Measurements from ENCODE around the gene LIF. TPM values are rescaled to one million over a fixed set of nuclear protein-coding genes. Genes with fewer than 3 reads are reported as not detected.
A peak's percentile ranks its signal among the peaks of the same experiment; 100 is the strongest.
"Not testable (repeated sequence)": the region's sequence is repeated elsewhere in the genome, so short reads cannot be mapped to it uniquely, and the experiment has no call there.

LIF gene
- polyA plus RNA-seq, 1 donor = 0.90 TPM

- DNase-seq = no peak
These were observed 22.2 kb downstream of the LIF start for GRCh38 chr22:30224161-30224857.

GRCh38 chr22:30223303-30223702 lies 23.3 kb downstream of the LIF start:
- no peak for DNase-seq

GRCh38 chr22:30222321-30222720 lies 24.2 kb downstream of the LIF start:
- no peak for DNase-seq

DNA sequence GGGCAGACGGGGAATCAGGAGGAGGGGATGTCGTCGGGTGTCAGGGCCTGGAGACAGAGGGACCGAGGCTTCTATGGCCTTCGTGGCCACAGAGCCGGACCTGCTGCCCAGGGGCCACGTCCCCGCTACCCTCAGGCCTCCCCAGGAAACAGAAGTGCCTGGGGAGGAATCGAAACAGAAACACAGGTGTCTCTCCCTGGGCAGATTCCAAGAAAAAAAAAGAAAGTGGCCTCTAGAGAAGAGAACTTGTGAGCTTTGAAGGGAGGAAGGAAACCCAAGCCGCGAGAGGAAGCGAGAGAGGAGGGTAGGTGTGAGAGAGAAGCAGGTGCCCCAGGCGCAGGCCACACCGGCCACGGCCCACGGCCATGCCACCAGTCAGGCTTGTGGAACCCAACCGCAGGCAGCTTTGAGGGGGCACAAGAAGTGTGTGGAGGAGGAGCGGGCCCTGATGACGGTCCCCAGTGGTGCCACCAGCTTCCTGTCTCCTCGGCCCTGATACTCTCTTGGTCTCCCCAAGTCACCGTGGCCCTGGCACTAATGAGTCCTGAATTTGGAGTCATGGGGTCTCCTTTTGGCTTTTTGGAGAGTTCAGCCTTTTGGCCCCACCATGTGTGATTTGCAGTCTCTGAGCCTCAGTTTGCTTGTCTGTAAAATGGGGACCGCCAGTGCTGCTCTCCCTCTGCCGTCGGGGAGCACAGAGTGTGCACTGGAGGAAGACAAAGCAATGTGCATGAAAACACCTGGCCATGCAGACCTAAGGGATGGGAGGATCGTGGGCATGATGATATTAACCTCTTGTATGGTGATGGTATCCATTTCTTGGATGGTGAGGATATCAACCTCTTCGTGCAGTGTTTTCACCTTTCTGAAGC lies 25.2 kb downstream of the LIF start:
- DNase-seq = no peak

DNA sequence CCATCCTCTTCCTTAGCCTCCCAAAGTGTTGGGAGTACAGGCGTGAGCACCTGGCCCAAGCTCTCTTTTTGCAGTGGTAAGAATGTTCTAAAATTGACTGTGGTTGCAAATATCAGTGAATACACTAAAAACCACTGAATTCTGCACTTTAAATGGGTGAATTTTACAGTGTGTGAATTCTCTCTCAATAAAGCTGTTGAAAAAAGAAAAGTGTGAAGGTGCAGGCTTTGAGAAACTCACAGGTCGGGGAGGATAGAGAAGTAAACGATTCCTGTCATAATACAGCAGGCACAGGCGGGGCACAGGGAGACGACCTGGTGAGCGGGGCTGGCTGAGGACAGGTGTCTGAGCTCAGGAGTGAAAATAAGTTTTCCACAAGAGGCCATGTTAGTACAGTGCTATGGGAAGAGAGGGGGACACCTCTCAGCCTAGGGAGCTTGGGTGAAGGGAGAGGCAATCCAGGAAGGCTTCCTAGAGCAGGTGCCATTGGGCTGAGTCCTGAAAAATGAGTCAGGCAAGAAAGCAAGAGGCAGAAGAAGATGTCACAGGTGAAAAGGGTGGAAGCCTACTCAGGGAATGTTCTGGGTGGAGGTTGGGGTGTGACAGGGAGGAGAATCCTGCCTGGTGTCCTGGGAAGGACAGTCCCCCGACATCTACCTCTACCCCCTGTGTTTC lies 26.1 kb downstream of the LIF start:
- DNase-seq = no peak

DNA sequence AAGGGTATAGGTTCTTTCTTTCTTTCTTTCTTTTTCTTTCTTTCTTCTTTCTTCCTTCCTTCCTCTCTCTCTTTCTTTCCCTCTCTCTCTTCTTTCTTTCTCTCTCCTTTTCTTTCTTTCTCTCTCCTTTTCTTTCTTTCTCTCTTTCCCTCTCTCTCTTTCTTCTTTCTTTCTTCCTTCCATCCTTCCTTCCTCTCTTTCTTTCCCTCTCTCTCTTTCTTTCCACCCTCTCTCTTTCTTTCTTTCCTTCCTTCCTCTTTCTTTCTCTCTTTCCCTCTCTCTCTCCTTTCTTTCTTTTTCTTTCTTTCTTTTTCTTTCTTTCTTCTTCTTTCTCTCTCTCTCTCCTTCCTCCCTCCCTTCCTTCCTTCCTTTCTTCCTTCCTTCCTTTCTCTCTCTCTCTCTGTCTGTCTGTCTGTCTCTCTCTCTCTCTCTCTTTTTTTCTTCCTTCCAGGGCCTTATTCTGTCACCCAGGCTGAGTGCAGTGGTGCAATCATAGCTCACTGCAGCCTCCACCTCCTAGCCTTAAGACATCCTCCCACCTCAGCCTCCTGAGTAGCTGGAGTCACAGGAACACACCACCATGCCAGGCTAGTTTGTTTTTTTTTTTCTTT lies 26.8 kb downstream of the LIF start:
- no peak for DNase-seq

DNA sequence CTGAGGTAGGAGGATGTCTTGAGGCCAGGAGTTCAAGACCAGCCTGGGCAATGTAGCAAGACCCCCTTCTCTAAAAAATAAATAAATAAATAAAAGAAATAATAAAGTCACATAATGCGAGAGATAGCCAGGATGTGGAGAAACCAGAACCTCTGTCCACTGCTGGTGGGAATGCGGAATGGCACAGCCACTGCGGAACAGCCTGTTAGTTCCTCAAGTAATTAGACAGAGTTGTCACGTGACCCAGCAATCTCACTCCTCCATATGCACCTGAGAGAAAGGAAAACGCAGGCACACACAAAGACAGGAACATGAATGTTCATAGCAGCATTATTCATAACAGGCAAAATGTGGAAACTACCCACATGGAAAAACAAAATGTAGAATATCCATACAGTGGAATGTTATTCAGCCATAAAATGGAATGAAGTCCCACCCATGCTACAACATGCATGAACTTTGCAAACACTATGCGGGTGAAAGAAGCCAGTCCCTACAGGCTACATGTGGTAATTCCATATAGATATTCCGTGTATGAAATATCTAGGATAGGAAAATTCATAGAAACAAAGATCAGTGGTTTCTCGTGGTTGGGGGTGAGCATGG lies 27.4 kb downstream of the LIF start:
- no peak for DNase-seq

- DNase-seq = no peak
These were observed 28.6 kb downstream of the LIF start for GRCh38 chr22:30217698-30218560.

- DNase-seq = no peak
These were observed 29.8 kb downstream of the LIF start for GRCh38 chr22:30216710-30217109.

GRCh38 chr22:30216272-30216671 lies 30.3 kb downstream of the LIF start:
- DNase-seq = not testable (repeated sequence)

- DNase-seq = no peak
These were observed 31.7 kb downstream of the LIF start for GRCh38 chr22:30214703-30215407.

GRCh38 chr22:30212996-30213441 lies 33.5 kb downstream of the LIF start:
- no peak for DNase-seq

DNA sequence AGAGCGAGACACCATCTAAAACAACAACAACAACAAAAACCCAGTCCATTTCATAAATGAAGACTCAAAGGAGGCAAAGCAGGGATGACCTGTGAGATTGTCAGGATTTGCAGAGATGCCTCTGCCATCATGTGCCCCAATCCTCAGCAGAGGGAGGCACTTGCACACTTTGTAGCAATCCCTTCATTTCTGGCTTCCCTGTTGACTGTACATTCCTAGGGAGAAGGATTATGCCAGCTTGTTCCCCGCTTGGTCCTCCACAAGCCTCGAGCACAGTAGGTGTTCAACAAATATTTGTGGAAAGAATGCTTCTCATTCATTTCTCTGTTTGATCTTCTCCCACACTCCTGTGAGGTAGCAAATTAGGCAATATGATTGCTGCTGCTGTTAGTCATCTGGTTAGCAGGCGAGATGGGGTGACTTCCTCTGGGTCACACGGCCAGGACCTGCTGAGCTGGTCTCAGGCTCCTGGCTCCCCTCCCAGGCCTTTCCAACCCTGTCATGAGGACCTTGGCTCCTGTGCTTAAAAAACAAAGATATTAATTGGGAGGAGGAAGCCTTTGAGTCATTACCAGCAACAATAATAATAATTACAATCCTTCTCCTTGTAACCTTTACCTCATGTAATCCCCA lies 34.1 kb downstream of the LIF start:
- DNase-seq = no peak

- DNase-seq = no peak
These were observed 35.3 kb downstream of the LIF start for GRCh38 chr22:30211124-30211820.

DNA sequence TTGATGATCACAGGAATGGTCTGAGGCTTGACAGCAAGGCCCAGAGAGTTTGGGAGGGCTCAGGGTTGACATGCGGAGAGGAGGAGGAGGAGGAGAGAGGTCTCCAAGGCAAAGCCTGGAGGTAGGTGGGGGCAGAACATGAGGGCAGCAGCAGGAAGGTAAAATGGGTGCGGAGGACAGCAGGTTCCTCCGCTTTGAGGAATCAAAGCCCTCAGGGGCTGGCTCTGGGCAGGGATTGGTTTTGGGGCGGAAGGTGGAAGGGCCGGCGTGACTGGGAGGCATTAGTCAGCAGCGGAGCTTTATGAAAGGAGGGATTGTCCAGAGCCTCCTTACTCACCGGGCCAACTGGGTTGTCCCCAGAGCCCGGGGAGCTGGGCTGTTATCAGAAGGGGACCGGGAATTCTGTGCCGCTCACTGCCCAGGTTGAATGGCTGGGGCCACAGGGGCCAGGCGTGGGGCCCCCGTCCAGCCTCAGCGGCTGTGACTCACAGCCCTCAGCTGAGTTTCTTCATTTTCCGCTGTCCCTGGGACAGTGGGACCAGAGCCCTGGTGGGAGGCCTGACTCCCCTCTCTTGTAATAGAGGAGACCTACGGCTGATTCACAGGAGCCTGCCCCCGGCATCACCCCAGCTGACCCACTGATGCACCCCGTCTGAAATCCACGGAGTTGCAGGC lies 36.2 kb downstream of the LIF start:
- no peak for DNase-seq

DNA sequence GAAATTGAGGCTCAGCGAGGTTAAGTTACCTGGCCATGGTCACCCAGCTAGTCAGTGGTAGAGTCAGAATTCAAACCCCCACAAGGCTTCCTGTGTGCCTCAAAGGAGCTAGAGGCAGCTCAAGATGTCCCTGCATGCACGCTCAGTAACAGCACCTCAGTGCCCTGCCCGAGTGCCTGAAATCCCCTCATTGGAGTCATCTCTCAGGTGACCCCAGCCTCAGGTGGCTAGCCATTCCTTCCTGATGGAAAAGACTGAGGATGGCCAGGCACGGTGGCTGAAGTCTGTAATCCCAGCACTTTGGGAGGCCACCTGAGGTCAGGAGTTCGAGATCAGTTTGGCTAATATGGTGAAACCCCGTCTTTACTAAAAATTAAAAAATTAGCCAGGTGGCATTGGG lies 36.9 kb downstream of the LIF start:
- DNase-seq = no peak

DNA sequence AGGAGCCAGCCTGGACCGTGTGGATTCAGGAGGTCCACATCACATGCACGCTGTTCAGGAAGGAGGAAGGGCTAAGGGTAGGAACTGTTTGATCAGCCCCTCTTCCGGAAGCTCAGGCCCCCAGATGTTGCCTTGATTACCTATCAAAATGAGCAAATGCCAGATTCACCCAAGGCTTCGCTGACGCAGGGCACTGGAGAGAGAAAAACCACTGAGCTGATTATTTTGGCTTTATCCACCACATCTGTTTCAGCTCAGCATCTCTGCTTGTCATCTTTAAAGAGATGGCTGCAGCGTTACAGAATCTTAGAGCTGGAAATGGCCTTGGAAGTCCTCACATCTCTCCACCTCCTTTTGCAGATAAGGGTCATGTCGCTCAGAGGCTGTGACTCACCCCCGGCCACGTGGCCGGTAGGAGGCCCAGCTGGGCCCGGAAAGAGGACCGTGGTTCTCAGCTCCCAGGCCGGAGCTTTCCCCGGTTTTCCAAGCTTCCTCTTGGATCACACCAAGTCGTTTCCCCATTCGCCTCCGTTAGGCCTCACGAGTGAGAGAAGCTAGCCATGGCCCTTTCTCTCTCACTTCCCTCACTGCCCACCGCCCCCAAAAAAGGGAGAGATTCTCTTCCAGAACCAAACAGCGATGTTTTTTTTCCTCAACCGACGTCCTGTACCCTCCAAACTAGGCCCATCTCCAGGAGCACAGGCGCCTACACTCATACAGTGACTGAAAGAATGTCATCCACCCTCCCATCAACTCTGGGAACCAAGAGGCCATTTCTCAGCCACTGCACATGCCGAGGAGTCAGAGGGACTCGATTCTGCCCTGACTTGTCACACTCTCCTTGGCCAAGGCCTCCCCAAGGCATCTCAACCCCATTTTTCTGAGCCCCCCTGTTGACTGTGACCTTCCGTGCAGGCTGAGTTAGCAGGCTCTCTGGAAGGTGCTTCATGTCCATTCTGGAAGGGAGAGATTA lies 37.6 kb downstream of the LIF start:
- peak; percentile 72 for DNase-seq

- DNase-seq = no peak
These were observed 39.6 kb downstream of the LIF start for GRCh38 chr22:30206944-30207343.
